ENCODE data around the gene INSRR.
A peak's percentile ranks its signal among the peaks of the same experiment; 100 is the strongest.

Gene INSRR

GRCh38 chr1:156822680-156823079 lies 36.2 kb downstream of the INSRR start:
- no peak for DNase-seq

GRCh38 chr1:156821801-156822200 lies 37.1 kb downstream of the INSRR start:
- no peak for DNase-seq

GRCh38 chr1:156816561-156817328 lies 42.2 kb downstream of the INSRR start, which contains the start of gene SH2D2A:
Gene SH2D2A (minus strand): TSS chr1:156816848. CDS start chr1:156816708, 140 bp downstream.
- DNase-seq: no peak

- DNase-seq: no peak
These were observed 42.9 kb downstream of the INSRR start for GRCh38 chr1:156815961-156816422.

DNA sequence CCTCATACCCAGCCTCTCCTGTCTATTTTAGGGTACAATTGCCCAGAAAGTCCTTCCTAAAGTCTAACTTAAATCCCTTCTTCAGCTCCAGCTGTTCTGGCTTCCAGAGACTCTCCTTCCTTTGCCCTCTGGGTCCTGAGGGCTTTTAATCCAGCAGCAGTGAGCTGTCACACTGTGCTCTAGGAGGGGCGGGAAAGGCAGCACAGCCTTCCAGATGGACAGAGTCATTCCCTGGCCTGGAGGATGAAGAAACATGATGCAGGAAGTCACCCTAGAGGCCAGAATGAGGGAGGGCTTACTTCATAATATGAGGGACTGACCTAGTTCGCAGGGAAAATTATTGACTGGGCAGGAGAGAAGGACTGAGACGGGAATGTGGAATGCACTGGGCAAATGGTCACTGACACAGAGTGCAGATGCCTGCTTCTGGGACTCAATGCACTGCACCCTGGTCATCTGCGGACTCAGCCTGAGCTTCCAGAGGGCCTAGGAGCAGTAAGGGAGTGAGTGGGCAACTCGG lies 43.5 kb downstream of the INSRR start:
- DNase-seq: no peak

GRCh38 chr1:156814571-156815260 lies 44.2 kb downstream of the INSRR start:
- no peak for DNase-seq

DNA sequence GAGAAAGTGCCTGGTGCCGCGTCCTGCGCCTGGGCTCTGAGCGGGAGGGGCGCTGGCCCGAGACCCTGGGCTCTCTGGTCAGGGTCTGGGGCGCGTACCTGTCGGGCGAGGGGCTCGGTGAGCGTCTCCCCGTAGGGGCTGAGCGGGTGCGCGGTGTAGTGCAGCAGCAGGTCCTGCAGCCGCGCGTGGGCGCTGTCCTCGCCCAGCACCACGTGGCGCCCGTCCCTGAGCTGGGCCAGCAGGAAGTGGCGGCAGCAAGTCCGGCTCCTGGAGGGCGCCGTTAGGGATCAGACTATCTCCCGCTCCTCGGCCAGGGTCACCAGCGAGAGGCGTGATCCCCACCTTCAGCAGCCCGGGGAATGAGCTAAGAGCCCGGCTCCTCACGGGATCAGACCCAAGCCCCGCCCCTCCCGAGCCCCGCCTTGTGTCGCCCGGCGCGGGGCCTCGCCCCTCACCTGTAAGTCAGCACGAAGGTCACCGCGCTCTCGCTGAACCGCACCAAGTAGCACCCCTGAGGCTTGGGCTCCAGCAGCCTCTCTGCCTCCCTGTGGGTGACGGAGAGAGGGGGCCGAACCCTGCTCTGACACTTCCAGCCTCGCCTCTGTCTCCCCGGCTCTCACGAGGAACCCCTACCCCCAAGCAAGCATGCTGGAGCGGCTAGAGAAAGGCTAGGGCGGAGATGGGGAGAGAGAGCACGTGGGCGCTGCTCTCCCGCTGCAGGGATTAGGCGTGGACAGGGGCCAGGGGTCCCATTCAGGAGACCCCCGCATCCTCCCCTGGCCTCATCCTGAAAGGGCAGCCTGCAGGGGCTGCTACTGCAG lies 45.0 kb downstream of the INSRR start:
- no peak for DNase-seq

DNA sequence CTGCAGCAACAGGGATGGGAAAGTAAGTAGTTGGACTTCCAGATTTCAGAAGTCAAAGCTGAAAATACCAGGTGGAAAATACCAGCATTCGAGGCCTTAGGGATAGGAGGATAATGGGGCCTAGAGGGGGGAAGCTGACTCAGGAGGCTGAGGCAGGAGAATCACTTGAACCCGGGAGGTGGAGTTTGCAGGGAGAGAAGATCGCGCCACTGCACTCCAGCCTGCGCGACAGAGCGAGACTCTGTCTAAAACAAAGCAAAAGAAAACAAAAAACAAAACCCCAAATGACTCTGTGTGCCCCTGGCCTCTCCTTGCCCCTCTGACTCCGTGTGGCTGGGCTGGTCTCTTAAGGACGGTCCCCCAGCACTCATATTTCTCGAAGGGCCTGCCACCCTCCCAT lies 45.6 kb downstream of the INSRR start:
- no peak for DNase-seq

DNA sequence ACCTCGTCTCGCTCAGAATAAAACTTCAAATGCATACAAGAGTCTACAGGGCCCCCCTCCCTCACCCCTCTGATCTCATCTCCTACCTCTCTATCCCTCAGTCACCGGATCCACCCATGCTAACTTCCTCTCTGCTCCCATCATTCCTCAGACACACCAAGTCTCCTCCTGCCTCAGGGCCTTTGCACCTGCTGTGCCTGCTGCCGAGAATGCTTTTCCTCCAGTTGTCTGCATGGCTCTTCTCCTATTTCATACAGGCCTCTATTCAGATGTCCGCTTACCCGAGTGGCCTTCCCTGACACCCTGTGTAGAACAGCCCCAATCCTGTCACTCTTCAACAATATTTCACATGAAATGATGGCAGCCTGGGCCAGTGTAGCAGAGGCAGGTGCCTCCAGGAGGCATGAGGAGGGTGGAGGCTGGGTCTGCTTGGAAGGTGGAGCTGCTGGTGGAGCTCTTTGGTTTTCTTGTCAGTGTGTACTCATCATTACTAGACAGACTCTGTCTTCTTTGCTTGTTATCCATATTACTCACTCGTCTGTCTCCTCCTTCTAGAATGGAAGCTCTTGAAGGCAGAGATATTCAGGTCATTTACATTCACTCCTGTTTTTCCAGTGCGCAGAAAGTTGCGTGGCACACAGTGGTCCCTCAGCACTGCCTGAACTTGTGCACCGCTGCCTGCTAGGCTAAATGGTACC lies 46.5 kb downstream of the INSRR start:
- DNase-seq: no peak

GRCh38 chr1:156811168-156811567 lies 47.7 kb downstream of the INSRR start:
- DNase-seq: no peak

DNA sequence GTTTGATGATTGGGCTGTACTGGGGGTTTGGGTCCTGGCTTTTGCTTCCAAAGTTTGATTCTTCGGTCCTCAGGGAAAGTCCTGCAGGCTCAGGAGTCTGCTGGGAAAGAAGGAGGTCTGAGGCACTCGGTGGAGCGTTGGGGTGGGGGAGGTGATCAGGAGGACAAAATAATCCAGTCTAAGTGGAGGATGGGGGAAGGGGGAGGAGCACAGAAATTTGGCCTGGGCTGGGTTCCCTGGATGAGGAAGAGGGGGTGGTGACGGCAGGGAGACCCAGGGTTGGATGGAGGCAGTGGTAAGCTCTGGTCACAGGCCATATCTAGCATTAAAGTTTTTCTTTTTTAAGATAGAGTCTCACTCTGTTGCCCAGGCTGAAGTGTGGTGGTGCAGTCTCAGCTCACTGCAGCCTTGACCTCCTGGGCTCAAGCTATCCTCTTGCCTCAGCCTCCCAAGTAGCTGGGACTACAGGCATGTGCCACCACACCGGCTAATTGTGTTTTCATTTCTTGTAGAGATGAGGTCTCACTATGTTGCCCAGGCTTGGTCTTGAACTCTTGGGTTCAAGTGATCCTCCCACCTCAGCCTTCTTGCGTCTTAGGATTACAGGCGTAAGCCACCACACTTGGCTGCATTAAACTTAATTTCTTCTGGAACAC lies 49.1 kb downstream of the INSRR start:
- DNase-seq: no peak

DNA sequence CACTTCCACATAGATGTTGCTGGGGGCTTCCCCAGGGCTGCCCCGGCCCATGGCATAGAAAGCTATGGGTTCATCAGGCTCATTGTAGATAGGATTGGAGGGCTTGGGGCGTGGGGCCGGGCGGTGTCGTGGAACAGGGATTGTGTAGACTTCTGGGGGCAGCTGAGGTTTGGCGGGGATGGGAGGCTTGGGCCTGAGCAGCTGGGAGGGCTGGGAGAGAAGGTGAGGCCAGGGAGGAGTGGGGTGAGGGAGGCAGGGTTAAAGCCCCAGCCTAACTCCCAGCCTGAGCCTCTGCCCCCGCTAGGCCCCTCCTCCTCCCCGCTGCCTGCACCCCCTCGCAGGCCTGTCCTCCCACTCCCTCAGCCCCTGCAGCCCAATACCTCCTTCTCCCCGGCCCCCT lies 49.6 kb downstream of the INSRR start:
- DNase-seq: no peak

DNA sequence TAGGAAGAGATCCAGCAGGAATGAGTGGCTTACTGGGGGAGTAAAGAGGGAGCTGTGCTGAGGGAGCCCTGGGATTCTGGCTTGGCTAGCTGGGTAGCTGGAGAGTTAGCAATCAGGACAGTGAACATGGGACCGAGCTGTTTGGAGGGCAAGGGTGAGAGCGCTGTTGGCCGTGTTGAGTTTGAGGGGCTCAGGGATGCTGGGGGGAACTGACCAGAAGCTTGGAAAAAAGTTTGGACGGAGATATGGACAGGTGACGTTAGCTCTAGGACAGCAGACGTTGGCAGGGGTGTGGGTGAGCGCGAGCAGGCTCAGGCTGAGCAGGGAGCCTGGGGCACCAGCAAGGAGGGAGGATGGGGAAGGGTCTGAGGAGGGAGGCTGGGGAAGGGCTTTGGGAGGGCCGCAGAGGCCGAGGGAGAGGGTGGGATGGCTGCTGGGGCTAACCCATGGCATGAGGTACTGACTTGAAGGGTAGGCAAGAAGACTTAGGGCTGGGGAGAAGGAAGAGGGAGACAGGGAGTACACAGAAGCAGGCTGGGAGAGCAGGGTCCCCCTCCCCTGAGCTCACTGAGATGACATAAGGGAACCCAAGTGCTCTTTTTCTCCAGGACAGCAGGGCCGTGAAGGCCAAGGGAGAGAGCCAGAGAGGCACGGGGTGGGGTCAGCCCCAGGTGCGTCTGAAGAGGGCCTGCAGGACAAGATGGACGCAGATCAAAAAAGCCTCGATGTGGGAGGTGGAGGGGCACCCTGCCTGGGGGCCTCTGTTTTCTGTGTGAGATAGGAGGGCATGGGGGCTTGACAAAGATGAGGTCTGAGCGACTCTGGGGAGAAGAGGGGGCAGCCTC lies 50.5 kb downstream of the INSRR start:
- no peak for DNase-seq

- no peak for DNase-seq
These were observed 51.3 kb downstream of the INSRR start for GRCh38 chr1:156807627-156808026.

- no peak for DNase-seq
These were observed 52.1 kb downstream of the INSRR start for GRCh38 chr1:156806512-156807440.

- DNase-seq: peak; percentile 97
These were observed 53.0 kb downstream of the INSRR start for GRCh38 chr1:156805766-156806511.

DNA sequence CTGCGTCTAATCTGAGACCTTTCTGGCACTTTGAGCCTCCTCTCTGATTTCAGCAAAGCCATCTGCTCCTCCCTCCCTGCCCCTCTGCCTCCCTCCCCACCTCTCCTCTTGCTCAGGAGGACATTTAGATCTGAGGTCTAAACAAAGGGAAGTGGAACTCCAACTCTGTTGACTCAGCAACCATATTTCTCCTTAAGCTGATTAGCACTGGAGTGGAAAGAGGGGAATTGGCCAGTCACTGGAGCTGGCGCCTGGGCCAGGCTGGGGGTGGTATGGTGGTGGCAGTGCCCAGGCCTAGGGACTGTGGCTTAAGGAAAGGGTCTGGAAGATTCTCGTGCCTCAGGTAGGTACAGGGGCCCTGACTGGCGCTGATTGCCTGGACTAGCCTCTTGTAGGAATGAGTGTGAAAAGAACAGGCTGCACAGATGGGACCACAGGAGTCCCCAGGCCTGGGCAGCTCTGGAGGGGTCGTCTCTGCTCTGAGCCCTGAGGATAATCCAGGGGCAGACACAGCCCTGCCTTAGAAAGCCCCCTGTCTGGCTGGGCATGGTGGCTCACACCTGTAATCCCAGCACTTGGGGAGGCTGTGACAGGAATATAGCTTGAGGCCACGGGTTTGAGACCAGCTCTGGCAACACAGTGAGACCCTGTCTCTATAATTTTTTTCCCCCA lies 54.2 kb downstream of the INSRR start:
- peak; percentile 96 for DNase-seq

- DNase-seq: no peak
These were observed 54.9 kb downstream of the INSRR start for GRCh38 chr1:156804026-156804425.

Data from DMS 273 treated with DMSO at 0.1 percent for 48 hours (cell line).